ENCODE data around the gene GALNT13. TPM values are rescaled to one million over a fixed set of nuclear protein-coding genes. Genes with fewer than 3 reads are reported as not detected.

GALNT13 gene
- total and polyA plus RNA-seq, 2 donors (not counting 1 experiment from before 2014, with no cell fraction given) = not detected

- ATAC-seq (ENCODE audit: low read depth) (no peak), DNase-seq (no peak)
- no peaks in the 10 kb centered on the region for H3K9me3 Mint-ChIP-seq (ENCODE audit: insufficient read depth)
- Histone ChIP-seq H3K36me3 (replicated peaks in 1 of 2; ENCODE audit: control extremely low read depth in 1 of 2, control insufficient read depth in 1 of 2, extremely low read depth in 1 of 2, insufficient read depth in 2 of 2, low read length in 1 of 2) (no peaks in the 10 kb centered on the region), H3K79me2 (ENCODE audit: control insufficient read depth, insufficient read depth, low read length) (no peaks in the 10 kb centered on the region), H3K4me2 (replicated peaks; ENCODE audit: low read depth, low read length, poor library complexity, severe bottlenecking) (no peak overlapping the region), H3K9me3 (ENCODE audit: control extremely low read depth in 1 of 3, control insufficient read depth in 2 of 3, insufficient read depth in 1 of 3, low read length in 2 of 3) (no peaks in the 10 kb centered on the region), H3K9ac (ENCODE audit: low read length) (no peak overlapping the region), H4K20me1 (ENCODE audit: control insufficient read depth, insufficient read depth, low read length, poor library complexity, severe bottlenecking) (no peaks in the 10 kb centered on the region), H3K27me3 (replicated peaks in 1 of 4; ENCODE audit: control extremely low read depth in 1 of 4, control insufficient read depth in 3 of 4, insufficient read depth in 4 of 4, low read length in 3 of 4) (no peaks in the 10 kb centered on the region), H3K4me3 (ENCODE audit: control extremely low read depth in 1 of 5, extremely low read depth in 1 of 5, insufficient read depth in 1 of 5, low read depth in 2 of 5, low read length in 4 of 5) (no peak overlapping the region), H2AFZ (ENCODE audit: insufficient read depth, low read depth, low read length, poor library complexity, severe bottlenecking) (no peak overlapping the region), H3K4me1 (ENCODE audit: control insufficient read depth in 2 of 2, insufficient read depth in 2 of 2, low read length in 2 of 2) (no peaks in the 10 kb centered on the region), H3K27ac (ENCODE audit: low read length in 2 of 2) (no peak overlapping the region)
- TF ChIP-seq CTCF (IDR thresholded peaks at IDR 0.05) = no peak
- TF ChIP-seq EZH2 (IDR thresholded peaks at IDR 0.05; ENCODE audit: borderline replicate concordance, insufficient read depth, low read depth, low read length, poor library complexity, severe bottlenecking) = no peak
- no peak overlapping the region for H3K27ac Mint-ChIP-seq
- no peaks in the 10 kb centered on the region for H3K4me1 Mint-ChIP-seq
- intact Hi-C loops (cut with micrococcal nuclease) = no loop called here
- H3K27me3 Mint-ChIP-seq = no peaks in the 10 kb centered on the region
- ChIA-PET CTCF (no interaction called here), POLR2A (no interaction called here)
- H3K4me3 Mint-ChIP-seq = no peak overlapping the region
- WGBS (ENCODE audit: insufficient coverage) = 57% methylated on average over 1 of the region's 2 CpGs
These were observed 585.6 kb downstream of the GALNT13 start for GRCh38 chr2:154457286-154457685.

- no peaks in the 10 kb centered on the region for H3K4me1 ChIP-seq (ENCODE audit: control insufficient read depth in 2 of 2, insufficient read depth in 2 of 2, low read length in 2 of 2)
- no peak overlapping the region for H3K4me2 ChIP-seq (replicated peaks; ENCODE audit: low read depth, low read length, poor library complexity, severe bottlenecking)
- H3K27ac ChIP-seq (ENCODE audit: low read length in 2 of 2) = no peak overlapping the region
- H3K27me3 ChIP-seq (replicated peaks in 1 of 4; ENCODE audit: control extremely low read depth in 1 of 4, control insufficient read depth in 3 of 4, insufficient read depth in 4 of 4, low read length in 3 of 4) = no peaks in the 10 kb centered on the region
- ATAC-seq (ENCODE audit: low read depth) (no peak), DNase-seq (no peak)
- H3K27me3 Mint-ChIP-seq = no peaks in the 10 kb centered on the region
- no peak overlapping the region for H3K27ac Mint-ChIP-seq
- POLR2A ChIA-PET = no interaction called here
- no peak overlapping the region for H3K4me3 Mint-ChIP-seq
- H3K9me3 ChIP-seq (ENCODE audit: control extremely low read depth in 1 of 3, control insufficient read depth in 2 of 3, insufficient read depth in 1 of 3, low read length in 2 of 3) = no peaks in the 10 kb centered on the region
- no peaks in the 10 kb centered on the region for H4K20me1 ChIP-seq (ENCODE audit: control insufficient read depth, insufficient read depth, low read length, poor library complexity, severe bottlenecking)
- TF ChIP-seq EZH2 (IDR thresholded peaks at IDR 0.05; ENCODE audit: borderline replicate concordance, insufficient read depth, low read depth, low read length, poor library complexity, severe bottlenecking) (no peak), CTCF (IDR thresholded peaks at IDR 0.05) (no peak)
- H2AFZ ChIP-seq (ENCODE audit: insufficient read depth, low read depth, low read length, poor library complexity, severe bottlenecking) = no peak overlapping the region
- H3K9ac ChIP-seq (ENCODE audit: low read length) = no peak overlapping the region
- no peaks in the 10 kb centered on the region for H3K79me2 ChIP-seq (ENCODE audit: control insufficient read depth, insufficient read depth, low read length)
- H3K9me3 Mint-ChIP-seq (ENCODE audit: insufficient read depth) = no peaks in the 10 kb centered on the region
- CTCF ChIA-PET = no interaction called here
- no peaks in the 10 kb centered on the region for H3K36me3 ChIP-seq (replicated peaks in 1 of 2; ENCODE audit: control extremely low read depth in 1 of 2, control insufficient read depth in 1 of 2, extremely low read depth in 1 of 2, insufficient read depth in 2 of 2, low read length in 1 of 2)
- H3K4me1 Mint-ChIP-seq = no peaks in the 10 kb centered on the region
- no peak overlapping the region for H3K4me3 ChIP-seq (ENCODE audit: control extremely low read depth in 1 of 5, extremely low read depth in 1 of 5, insufficient read depth in 1 of 5, low read depth in 2 of 5, low read length in 4 of 5)
- intact Hi-C loops (cut with micrococcal nuclease) = no loop called here
These were observed 587.6 kb downstream of the GALNT13 start for GRCh38 chr2:154459286-154459685.
